Measurements from ENCODE around the gene LCK. TPM values are rescaled to one million over a fixed set of nuclear protein-coding genes. Genes with fewer than 3 reads are reported as not detected.
"Not testable (repeated sequence)": the region's sequence is repeated elsewhere in the genome, so short reads cannot be mapped to it uniquely, and the experiment has no call there.

LCK gene
- total RNA-seq, 1 experiment from 2014 or later, result 12.0 TPM

DNA sequence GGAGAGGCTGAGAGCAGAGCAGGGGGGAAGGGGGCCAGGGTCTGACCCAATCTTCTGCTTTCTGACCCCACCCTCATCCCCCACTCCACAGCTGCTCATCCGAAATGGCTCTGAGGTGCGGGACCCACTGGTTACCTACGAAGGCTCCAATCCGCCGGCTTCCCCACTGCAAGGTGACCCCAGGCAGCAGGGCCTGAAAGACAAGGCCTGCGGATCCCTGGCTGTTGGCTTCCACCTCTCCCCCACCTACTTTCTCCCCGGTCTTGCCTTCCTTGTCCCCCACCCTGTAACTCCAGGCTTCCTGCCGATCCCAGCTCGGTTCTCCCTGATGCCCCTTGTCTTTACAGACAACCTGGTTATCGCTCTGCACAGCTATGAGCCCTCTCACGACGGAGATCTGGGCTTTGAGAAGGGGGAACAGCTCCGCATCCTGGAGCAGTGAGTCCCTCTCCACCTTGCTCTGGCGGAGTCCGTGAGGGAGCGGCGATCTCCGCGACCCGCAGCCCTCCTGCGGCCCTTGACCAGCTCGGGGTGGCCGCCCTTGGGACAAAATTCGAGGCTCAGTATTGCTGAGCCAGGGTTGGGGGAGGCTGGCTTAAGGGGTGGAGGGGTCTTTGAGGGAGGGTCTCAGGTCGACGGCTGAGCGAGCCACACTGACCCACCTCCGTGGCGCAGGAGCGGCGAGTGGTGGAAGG is 23.7 kb downstream of the LCK start:
- H3K36me3 ChIP-seq (ENCODE audit: insufficient read depth, low read length), result no peaks in the 10 kb centered on the region; the same call in 1 of the 2 replicates
- no peak overlapping the region for H3K4me3 ChIP-seq (ENCODE audit: low read length)
- no peak overlapping the region for H2AFZ ChIP-seq (ENCODE audit: low read length)
- H3K9ac ChIP-seq (ENCODE audit: low read length), result no peak overlapping the region
- no peak for DNase-seq
- no peaks in the 10 kb centered on the region for H3K79me2 ChIP-seq (ENCODE audit: low read length)
- no peaks in the 10 kb centered on the region for H4K20me1 ChIP-seq (ENCODE audit: insufficient read depth, low read depth, low read length)
- H3K27ac ChIP-seq (ENCODE audit: low read length), result no peak overlapping the region
- H3K9me3 ChIP-seq (ENCODE audit: low read length), result no peaks in the 10 kb centered on the region
- H3K9me2 ChIP-seq (replicated peaks; ENCODE audit: insufficient read depth, low read length), result no peaks in the 10 kb centered on the region
- peaks cover 11% of the 10 kb centered on the region for H3K4me1 ChIP-seq (ENCODE audit: low read length)
- H3K27me3 ChIP-seq (ENCODE audit: low read length), result no peaks in the 10 kb centered on the region
- H3K4me2 ChIP-seq (ENCODE audit: low read depth, low read length, poor library complexity, severe bottlenecking), result no peak overlapping the region

DNA sequence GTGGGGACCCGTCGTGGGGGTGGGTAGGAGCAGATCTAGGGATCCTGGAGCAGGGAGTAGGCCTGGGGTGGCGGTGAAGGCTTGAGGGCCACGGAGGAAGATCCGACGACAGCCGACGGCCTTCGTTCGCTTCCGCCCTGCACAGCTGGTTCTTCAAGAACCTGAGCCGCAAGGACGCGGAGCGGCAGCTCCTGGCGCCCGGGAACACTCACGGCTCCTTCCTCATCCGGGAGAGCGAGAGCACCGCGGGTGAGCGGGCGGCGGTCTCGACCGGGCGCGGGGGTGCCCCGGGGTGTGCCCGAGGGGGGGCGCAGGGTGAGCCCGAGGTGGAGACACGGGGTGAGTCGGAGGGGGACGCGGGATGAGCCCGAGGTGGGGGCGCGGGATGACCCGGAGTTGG is 24.4 kb downstream of the LCK start:
- Histone ChIP-seq H3K9me2 (replicated peaks; ENCODE audit: insufficient read depth, low read length) (no peaks in the 10 kb centered on the region), H3K4me2 (ENCODE audit: low read depth, low read length, poor library complexity, severe bottlenecking) (no peak overlapping the region), H3K27me3 (ENCODE audit: low read length) (no peaks in the 10 kb centered on the region), H3K4me1 (ENCODE audit: low read length) (peaks cover 11% of the 10 kb centered on the region), H3K9me3 (ENCODE audit: low read length) (no peaks in the 10 kb centered on the region), H3K4me3 (ENCODE audit: low read length) (no peak overlapping the region), H3K79me2 (ENCODE audit: low read length) (no peaks in the 10 kb centered on the region), H3K9ac (ENCODE audit: low read length) (no peak overlapping the region), H3K36me3 (ENCODE audit: insufficient read depth, low read length) (no peaks in the 10 kb centered on the region; the same call in 1 of the 2 replicates), H4K20me1 (ENCODE audit: insufficient read depth, low read depth, low read length) (no peaks in the 10 kb centered on the region), H3K27ac (ENCODE audit: low read length) (no peak overlapping the region), H2AFZ (ENCODE audit: low read length) (no peak overlapping the region)
- DNase-seq, result no peak

DNA sequence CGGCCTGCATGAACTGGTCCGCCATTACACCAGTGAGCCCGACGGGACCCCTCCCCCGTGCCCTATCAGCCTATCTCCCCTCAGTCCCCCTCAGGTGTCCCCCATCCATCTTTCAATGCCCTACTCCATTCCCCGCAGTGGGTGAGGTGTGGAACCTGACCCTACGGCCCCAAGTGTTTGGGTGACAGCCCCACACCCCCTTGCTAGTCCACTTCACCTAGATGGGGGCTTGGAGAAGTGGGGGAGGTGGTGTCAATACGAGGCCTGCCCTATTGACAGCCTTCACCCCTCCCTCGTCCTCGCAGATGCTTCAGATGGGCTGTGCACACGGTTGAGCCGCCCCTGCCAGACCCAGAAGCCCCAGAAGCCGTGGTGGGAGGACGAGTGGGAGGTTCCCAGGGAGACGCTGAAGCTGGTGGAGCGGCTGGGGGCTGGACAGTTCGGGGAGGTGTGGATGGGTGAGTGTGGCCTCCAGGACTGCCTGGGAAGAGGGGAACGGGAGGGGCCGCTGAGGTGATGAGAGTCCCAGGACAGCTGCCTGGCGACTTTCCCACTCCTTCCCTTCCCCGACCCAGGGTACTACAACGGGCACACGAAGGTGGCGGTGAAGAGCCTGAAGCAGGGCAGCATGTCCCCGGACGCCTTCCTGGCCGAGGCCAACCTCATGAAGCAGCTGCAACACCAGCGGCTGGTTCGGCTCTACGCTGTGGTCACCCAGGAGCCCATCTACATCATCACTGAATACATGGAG is 25.1 kb downstream of the LCK start:
- Histone ChIP-seq H3K36me3 (ENCODE audit: insufficient read depth, low read length) (no peaks in the 10 kb centered on the region; the same call in 1 of the 2 replicates), H3K9me2 (replicated peaks; ENCODE audit: insufficient read depth, low read length) (no peaks in the 10 kb centered on the region), H3K4me1 (ENCODE audit: low read length) (peaks cover 11% of the 10 kb centered on the region), H3K4me2 (ENCODE audit: low read depth, low read length, poor library complexity, severe bottlenecking) (no peak overlapping the region), H2AFZ (ENCODE audit: low read length) (no peak overlapping the region), H4K20me1 (ENCODE audit: insufficient read depth, low read depth, low read length) (no peaks in the 10 kb centered on the region), H3K4me3 (ENCODE audit: low read length) (no peak overlapping the region), H3K9ac (ENCODE audit: low read length) (no peak overlapping the region), H3K27ac (ENCODE audit: low read length) (no peak overlapping the region), H3K79me2 (ENCODE audit: low read length) (no peaks in the 10 kb centered on the region), H3K27me3 (ENCODE audit: low read length) (no peaks in the 10 kb centered on the region), H3K9me3 (ENCODE audit: low read length) (no peaks in the 10 kb centered on the region)
- DNase-seq, result no peak

DNA sequence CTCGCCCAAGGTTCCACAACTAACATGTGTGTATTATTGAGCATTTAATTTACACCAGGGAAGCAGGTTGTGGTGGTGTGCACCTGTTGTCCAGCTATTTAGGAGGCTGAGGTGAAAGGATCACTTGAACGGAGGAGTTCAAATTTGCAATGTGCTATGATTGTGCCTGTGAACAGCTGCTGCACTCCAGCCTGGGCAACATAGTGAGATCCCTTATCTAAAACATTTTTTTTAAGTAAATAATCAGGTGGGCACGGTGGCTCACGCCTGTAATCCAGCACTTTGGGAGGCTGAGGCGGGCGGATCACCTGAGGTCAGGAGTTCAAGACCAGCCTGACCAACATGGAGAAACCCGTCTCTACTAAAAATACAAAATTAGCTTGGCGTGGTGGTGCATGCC is 33.7 kb downstream of the LCK start:
- H3K4me2 ChIP-seq (ENCODE audit: low read depth, low read length, poor library complexity, severe bottlenecking); H3K79me2 ChIP-seq (ENCODE audit: low read length); H3K9me3 ChIP-seq (ENCODE audit: low read length); H3K36me3 ChIP-seq (ENCODE audit: insufficient read depth, low read length); H3K9ac ChIP-seq (ENCODE audit: low read length); H2AFZ ChIP-seq (ENCODE audit: low read length); DNase-seq; H3K4me3 ChIP-seq (ENCODE audit: low read length); H3K27me3 ChIP-seq (ENCODE audit: low read length); H3K27ac ChIP-seq (ENCODE audit: low read length); H3K9me2 ChIP-seq (replicated peaks; ENCODE audit: insufficient read depth, low read length); H3K4me1 ChIP-seq (ENCODE audit: low read length); H4K20me1 ChIP-seq (ENCODE audit: insufficient read depth, low read depth, low read length): not testable (repeated sequence)

DNA sequence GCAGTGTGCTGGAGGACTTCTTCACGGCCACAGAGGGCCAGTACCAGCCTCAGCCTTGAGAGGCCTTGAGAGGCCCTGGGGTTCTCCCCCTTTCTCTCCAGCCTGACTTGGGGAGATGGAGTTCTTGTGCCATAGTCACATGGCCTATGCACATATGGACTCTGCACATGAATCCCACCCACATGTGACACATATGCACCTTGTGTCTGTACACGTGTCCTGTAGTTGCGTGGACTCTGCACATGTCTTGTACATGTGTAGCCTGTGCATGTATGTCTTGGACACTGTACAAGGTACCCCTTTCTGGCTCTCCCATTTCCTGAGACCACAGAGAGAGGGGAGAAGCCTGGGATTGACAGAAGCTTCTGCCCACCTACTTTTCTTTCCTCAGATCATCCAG is 34.6 kb downstream of the LCK start:
- no peak for DNase-seq
- no peak overlapping the region for H2AFZ ChIP-seq (ENCODE audit: low read length)
- H4K20me1 ChIP-seq (ENCODE audit: insufficient read depth, low read depth, low read length), result no peaks in the 10 kb centered on the region
- H3K27ac ChIP-seq (ENCODE audit: low read length), result no peak overlapping the region
- no peaks in the 10 kb centered on the region for H3K9me2 ChIP-seq (replicated peaks; ENCODE audit: insufficient read depth, low read length)
- H3K36me3 ChIP-seq (ENCODE audit: insufficient read depth, low read length), result no peaks in the 10 kb centered on the region
- H3K79me2 ChIP-seq (ENCODE audit: low read length), result no peaks in the 10 kb centered on the region
- no peaks in the 10 kb centered on the region for H3K9me3 ChIP-seq (ENCODE audit: low read length)
- H3K9ac ChIP-seq (ENCODE audit: low read length), result no peak overlapping the region
- H3K4me2 ChIP-seq (ENCODE audit: low read depth, low read length, poor library complexity, severe bottlenecking), result no peak overlapping the region
- H3K27me3 ChIP-seq (ENCODE audit: low read length), result no peaks in the 10 kb centered on the region
- H3K4me1 ChIP-seq (ENCODE audit: low read length), result peaks cover 5% of the 10 kb centered on the region
- no peak overlapping the region for H3K4me3 ChIP-seq (ENCODE audit: low read length)

DNA sequence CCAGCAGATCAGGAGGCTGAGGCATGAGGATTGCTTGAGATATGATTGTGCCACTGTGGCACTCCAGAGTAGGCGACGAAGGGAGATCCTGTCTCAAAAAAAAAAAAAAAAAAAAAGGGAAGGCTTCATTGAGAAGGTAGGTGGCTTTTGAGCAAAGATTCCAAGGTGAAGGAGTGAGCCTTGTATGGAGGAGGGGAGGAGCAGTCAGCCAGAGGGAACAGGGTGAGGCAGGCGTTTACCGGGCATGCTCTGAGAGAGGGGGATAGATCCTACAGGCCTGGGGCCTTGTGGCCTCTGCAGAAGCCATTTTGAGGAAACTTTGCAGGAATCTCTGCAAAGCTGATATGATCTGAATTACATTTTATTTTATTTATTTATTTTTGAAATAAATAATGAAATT is 35.7 kb downstream of the LCK start:
- H3K9ac ChIP-seq (ENCODE audit: low read length), result no peak overlapping the region
- no peaks in the 10 kb centered on the region for H3K9me2 ChIP-seq (replicated peaks; ENCODE audit: insufficient read depth, low read length)
- H3K27ac ChIP-seq (ENCODE audit: low read length), result no peak overlapping the region
- H3K36me3 ChIP-seq (ENCODE audit: insufficient read depth, low read length), result no peaks in the 10 kb centered on the region
- DNase-seq, result no peak
- H3K79me2 ChIP-seq (ENCODE audit: low read length), result no peaks in the 10 kb centered on the region
- H3K9me3 ChIP-seq (ENCODE audit: low read length), result no peaks in the 10 kb centered on the region
- no peak overlapping the region for H3K4me3 ChIP-seq (ENCODE audit: low read length)
- H2AFZ ChIP-seq (ENCODE audit: low read length), result no peak overlapping the region
- no peaks in the 10 kb centered on the region for H4K20me1 ChIP-seq (ENCODE audit: insufficient read depth, low read depth, low read length)
- H3K4me2 ChIP-seq (ENCODE audit: low read depth, low read length, poor library complexity, severe bottlenecking), result no peak overlapping the region
- no peaks in the 10 kb centered on the region for H3K27me3 ChIP-seq (ENCODE audit: low read length)
- H3K4me1 ChIP-seq (ENCODE audit: low read length), result peaks cover 15% of the 10 kb centered on the region

DNA sequence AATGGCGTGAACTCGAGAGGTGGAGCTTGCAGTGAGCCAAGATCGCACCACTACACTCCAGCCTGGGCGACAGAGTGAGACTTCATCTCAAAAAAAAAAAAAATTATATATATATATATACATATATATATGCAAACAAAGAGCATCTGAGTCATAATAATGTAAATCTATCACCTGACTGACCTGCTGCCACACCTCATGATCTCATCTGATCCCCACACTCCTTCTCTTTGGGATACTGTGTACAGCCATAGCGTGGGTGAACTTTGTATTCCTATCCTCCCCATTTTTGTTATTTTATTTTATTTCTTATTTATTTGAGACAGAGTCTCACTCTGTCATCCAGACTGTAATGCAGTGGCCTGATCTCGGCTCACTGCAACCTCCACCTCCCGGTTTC is 38.2 kb downstream of the LCK start:
- Histone ChIP-seq H3K4me2 (ENCODE audit: low read depth, low read length, poor library complexity, severe bottlenecking) (no peak overlapping the region), H4K20me1 (ENCODE audit: insufficient read depth, low read depth, low read length) (no peaks in the 10 kb centered on the region), H3K27ac (ENCODE audit: low read length) (no peak overlapping the region), H3K9me2 (replicated peaks; ENCODE audit: insufficient read depth, low read length) (no peaks in the 10 kb centered on the region), H3K36me3 (ENCODE audit: insufficient read depth, low read length) (peaks cover 3% of the 10 kb centered on the region; the same call in 1 of the 2 replicates), H3K4me3 (ENCODE audit: low read length) (no peak overlapping the region), H3K4me1 (ENCODE audit: low read length) (peaks cover 26% of the 10 kb centered on the region), H3K79me2 (ENCODE audit: low read length) (peaks cover 23% of the 10 kb centered on the region), H3K27me3 (ENCODE audit: low read length) (no peaks in the 10 kb centered on the region), H3K9me3 (ENCODE audit: low read length) (no peaks in the 10 kb centered on the region), H2AFZ (ENCODE audit: low read length) (no peak overlapping the region), H3K9ac (ENCODE audit: low read length) (no peak overlapping the region)
- no peak for DNase-seq

DNA sequence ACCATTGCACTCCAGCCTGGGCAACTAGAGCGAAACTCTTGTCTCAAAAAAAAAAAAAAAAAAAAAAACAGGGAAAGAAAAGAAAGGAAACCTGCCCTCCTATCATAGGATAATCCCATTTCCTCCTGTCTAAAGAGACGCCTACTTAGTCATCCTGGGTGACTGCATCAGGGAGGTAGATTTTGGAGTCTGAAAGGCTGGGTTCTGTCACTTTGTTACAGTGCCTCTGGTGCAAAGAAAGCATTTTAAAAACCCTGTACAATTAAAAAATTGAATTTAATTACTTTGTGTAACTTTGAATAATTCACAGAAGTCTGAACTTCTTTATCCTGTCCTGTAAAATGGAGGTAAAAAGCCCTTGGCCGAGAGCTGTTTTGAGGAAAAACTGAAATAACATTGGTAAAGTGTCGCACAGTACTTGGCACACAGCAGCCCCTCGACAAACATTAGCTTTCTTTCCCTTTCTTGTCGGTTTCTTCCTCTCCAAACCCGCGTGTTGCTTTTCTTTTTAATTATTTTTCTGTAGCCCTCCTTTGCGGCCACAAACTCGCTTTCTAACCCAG is 40.2 kb downstream of the LCK start:
- Histone ChIP-seq H3K4me1 (ENCODE audit: low read length) (peaks cover 37% of the 10 kb centered on the region), H3K9me3 (ENCODE audit: low read length) (no peaks in the 10 kb centered on the region)

More for the DNA sequence above, 40.2 kb downstream of the LCK start:
- DNase-seq, result no peak
- Histone ChIP-seq H3K4me2 (ENCODE audit: low read depth, low read length, poor library complexity, severe bottlenecking) (peak overlapping the region; percentile 97), H3K79me2 (ENCODE audit: low read length) (peaks cover 43% of the 10 kb centered on the region), H4K20me1 (ENCODE audit: insufficient read depth, low read depth, low read length) (peaks cover 14% of the 10 kb centered on the region), H3K36me3 (ENCODE audit: insufficient read depth, low read length) (peaks cover 18% of the 10 kb centered on the region; the same call in 1 of the 2 replicates), H3K27ac (ENCODE audit: low read length) (peak overlapping the region; percentile 94), H3K9ac (ENCODE audit: low read length) (peak overlapping the region; percentile 78), H3K27me3 (ENCODE audit: low read length) (no peaks in the 10 kb centered on the region), H3K9me2 (replicated peaks; ENCODE audit: insufficient read depth, low read length) (no peaks in the 10 kb centered on the region), H3K4me3 (ENCODE audit: low read length) (peak overlapping the region; percentile 74), H2AFZ (ENCODE audit: low read length) (peak overlapping the region; percentile 69; the same call in 1 of the 2 replicates)
